ENCODE results near the gene EXOC6B. TPM values are rescaled to one million over a fixed set of nuclear protein-coding genes. Genes with fewer than 3 reads are reported as not detected.

The EXOC6B gene
- polyA plus RNA-seq, 2 of the 4 experiments (the other 2 are of a cell fraction), result 15.5 to 24.7 TPM

DNA sequence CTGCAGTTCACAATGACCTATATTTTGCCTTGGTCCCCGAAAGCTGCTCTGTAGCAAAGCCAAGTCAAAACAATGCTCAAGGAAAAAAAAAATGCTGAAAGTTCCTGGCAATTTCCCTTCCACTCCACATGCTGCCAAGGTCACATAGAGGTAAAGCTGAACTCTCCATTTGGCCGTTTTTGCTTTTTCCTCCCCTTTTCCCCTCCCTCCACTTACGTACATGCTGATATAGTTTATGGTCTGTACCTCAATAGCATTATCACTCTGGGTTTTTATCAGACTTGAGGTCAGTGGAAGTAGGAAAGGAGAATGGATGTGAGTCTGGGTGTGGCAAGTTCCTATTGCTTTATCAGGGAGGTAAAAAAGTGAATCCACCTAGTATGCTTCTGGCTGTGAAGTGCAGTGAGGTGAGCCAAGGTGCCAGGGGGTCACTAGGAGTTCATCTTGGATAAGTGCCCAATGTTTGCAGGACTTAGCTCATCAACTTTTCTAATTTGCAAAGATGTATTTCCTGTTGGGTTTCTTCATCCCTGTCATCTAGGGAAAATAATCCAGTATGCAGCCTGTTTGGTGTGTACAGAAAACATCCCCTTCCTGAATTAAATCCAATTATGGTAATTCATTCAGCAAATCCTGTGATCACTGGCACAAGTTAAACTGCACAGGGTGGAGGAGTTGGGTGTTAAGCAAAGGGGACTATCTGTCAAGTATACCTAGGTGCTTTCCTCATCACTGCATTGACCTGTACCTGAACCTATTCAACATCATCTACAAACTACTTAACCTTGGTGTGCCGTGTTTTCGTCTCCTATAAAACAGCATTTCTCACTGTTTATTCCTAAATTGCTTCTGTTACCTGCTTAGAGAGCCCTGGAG is 553.8 kb downstream of the EXOC6B start (continued):
- TF ChIP-seq RAD21 (conservative IDR thresholded peaks at IDR 0.05 in 1 of 2, IDR thresholded peaks at IDR 0.05 in 1 of 2), result peak in 1 of 2 experiments; percentile 15; a peak in 2 of 5 replicates
- no peak for TF ChIP-seq POLR2A (IDR thresholded peaks at IDR 0.05; ENCODE audit: low read length)
- TF ChIP-seq, protein P1, sequence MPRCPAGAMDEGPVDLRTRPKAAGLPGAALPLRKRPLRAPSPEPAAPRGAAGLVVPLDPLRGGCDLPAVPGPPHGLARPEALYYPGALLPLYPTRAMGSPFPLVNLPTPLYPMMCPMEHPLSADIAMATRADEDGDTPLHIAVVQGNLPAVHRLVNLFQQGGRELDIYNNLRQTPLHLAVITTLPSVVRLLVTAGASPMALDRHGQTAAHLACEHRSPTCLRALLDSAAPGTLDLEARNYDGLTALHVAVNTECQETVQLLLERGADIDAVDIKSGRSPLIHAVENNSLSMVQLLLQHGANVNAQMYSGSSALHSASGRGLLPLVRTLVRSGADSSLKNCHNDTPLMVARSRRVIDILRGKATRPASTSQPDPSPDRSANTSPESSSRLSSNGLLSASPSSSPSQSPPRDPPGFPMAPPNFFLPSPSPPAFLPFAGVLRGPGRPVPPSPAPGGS (IDR thresholded peaks at IDR 0.05), result no peak
- TF ChIP-seq CHD2 (IDR thresholded peaks at IDR 0.05; ENCODE audit: low read length, partially characterized antibody), result no peak

DNA sequence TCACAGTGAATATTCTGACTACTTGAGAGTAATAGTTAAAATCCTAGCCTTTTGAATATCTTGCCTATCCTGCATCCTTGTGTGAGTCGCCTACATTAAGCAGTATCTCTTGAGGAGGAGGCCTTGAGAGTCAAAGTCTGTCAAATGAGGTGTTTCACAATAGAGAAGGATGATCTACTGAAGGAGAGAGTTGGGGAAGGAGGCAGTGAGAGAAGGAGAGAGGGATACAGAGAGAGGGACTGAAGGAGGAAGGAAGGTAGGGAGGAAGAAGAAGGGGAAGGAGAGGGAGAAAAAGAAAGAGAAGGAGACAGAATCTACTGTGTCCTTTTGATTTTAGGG is 554.6 kb downstream of the EXOC6B start:
- ATAC-seq (peak; percentile 14 to 18; a peak in 3 of 6 replicates), FAIRE-seq (no peak), DNase-seq (ENCODE audit: low read depth in 1 of 2, low spot score in 1 of 2) (peak in 1 of 2 experiments; percentile 60)
- H3K4me1 ChIP-seq, result peaks cover 69% of the 10 kb centered on the region
- TF ChIP-seq, protein P2, sequence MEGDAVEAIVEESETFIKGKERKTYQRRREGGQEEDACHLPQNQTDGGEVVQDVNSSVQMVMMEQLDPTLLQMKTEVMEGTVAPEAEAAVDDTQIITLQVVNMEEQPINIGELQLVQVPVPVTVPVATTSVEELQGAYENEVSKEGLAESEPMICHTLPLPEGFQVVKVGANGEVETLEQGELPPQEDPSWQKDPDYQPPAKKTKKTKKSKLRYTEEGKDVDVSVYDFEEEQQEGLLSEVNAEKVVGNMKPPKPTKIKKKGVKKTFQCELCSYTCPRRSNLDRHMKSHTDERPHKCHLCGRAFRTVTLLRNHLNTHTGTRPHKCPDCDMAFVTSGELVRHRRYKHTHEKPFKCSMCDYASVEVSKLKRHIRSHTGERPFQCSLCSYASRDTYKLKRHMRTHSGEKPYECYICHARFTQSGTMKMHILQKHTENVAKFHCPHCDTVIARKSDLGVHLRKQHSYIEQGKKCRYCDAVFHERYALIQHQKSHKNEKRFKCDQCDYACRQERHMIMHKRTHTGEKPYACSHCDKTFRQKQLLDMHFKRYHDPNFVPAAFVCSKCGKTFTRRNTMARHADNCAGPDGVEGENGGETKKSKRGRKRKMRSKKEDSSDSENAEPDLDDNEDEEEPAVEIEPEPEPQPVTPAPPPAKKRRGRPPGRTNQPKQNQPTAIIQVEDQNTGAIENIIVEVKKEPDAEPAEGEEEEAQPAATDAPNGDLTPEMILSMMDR (IDR thresholded peaks at IDR 0.05), result no peak
- TF ChIP-seq HEYL (CRISPR knock-in tag; IDR thresholded peaks at IDR 0.05), result no peak
- no peak for TF ChIP-seq EP300 (IDR thresholded peaks at IDR 0.05)
- no peak for TF ChIP-seq RNF2 (IDR thresholded peaks at IDR 0.05; ENCODE audit: borderline replicate concordance, low read depth)
- 14% methylated on average over 1 of the region's 1 CpG for WGBS (ENCODE audit: missing lambda C conversion rate)
- H3K9me3 ChIP-seq, result no peaks in the 10 kb centered on the region
- H3K27ac ChIP-seq, result peak overlapping the region; percentile 77 to 79
- H3K4me2 ChIP-seq, result peak overlapping the region; percentile 66
- CTCF ChIA-PET, result interaction anchor here (1.3 kb wide), 1 partner anchor 119 kb away, joined by 3 read pairs; no protein-coding TSS in a partner anchor
- POLR2A ChIA-PET, result no interaction called here
- no peak overlapping the region; the same call in 2 of the 3 replicates for H3K4me3 ChIP-seq

DNA sequence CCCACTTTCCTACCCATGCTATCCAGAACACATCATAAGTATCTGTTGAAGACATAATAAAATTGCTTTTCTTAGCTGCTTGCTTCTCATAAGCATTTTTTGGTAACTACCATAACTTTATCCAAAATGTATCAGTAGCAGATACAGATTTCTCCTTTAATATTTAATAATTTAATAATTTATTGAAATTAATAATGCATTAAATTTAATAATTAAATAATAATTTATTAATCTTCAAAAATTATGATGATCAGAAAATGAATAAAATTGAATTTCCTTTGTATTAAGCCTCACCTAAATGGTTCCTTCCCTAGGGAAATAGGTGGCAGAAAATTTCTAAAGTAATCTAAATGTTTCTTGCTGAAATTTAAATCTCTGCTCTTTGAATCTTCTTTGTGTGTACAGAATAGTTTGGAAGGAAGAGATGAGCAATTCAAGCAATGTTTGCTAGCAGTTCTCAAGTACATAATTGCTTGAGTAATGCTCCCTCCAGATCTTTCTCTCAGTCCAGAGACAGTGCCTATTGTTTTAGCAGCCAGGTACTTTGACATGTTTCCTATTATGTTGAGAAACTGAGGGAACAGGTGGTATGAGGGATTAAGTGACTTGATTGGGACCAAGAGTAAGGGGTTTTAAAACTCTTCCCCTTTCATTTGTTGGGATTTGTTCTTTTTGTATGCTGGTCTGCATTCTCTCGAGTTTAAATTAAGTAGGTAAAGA is 555.1 kb downstream of the EXOC6B start:
- whole genome bisulfite sequencing (ENCODE audit: missing lambda C conversion rate), result 44% methylated on average over 1 of the region's 1 CpG
- POLR2A ChIA-PET, result no interaction called here
- peaks cover 64% of the 10 kb centered on the region for H3K4me1 ChIP-seq
- FAIRE-seq, result no peak
- TF ChIP-seq BHLHE40 (IDR thresholded peaks at IDR 0.05; ENCODE audit: low read depth, low read length), result no peak
- ATAC-seq, result no peak
- H3K4me2 ChIP-seq, result peak overlapping the region; percentile 66
- H3K4me3 ChIP-seq, result no peak overlapping the region; the same call in 2 of the 3 replicates
- H3K27ac ChIP-seq, result peak overlapping the region; percentile 77 to 79
- CTCF ChIA-PET, result no interaction called here
- peak in 1 of 2 experiments; percentile 32 for DNase-seq (ENCODE audit: low read depth in 1 of 2, low spot score in 1 of 2)
- H3K9me3 ChIP-seq, result no peaks in the 10 kb centered on the region

DNA sequence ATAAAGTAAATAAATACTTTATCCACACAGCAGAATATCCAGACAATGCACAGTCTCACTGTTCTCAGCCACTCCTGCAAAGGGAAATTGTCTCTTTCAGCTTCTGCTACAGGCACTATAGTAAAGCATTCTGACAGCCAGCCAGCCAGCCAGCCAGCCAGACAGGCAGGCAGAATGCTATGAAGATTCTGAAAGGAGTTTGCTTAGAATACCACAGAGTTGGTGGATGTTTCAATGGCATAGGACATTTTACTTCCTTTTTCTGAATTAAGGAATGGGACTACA is 562.1 kb downstream of the EXOC6B start:
- Histone ChIP-seq H3K4me2 (peak overlapping the region; percentile 52), H3K27ac (peak overlapping the region; percentile 2 to 37; a peak in 4 of 6 replicates), H3K9me3 (no peaks in the 10 kb centered on the region), H3K4me1 (peaks cover 16% of the 10 kb centered on the region), H3K4me3 (no peak overlapping the region)
- ChIA-PET CTCF (no interaction called here), POLR2A (no interaction called here)
- DNase-seq (ENCODE audit: low read depth in 1 of 2, low spot score in 1 of 2) (peak in 1 of 2 experiments; percentile 26), ATAC-seq (peak in 1 of 2 experiments; percentile 74; a peak in 4 of 6 replicates), FAIRE-seq (no peak)
- TF ChIP-seq POLR2A (IDR thresholded peaks at IDR 0.05; ENCODE audit: low read length) (no peak), GATA3 (IDR thresholded peaks at IDR 0.05; ENCODE audit: borderline replicate concordance) (no peak), NPAS2 (CRISPR knock-in tag; IDR thresholded peaks at IDR 0.05; ENCODE audit: borderline replicate concordance) (no peak), CBX2 (IDR thresholded peaks at IDR 0.05; ENCODE audit: borderline replicate concordance, low read depth) (no peak), KDM1A (IDR thresholded peaks at IDR 0.05; ENCODE audit: low read depth) (no peak), POLR2AphosphoS2 (conservative IDR thresholded peaks at IDR 0.05; ENCODE audit: low read length) (no peak), ZC3H11A (IDR thresholded peaks at IDR 0.05) (no peak), ZSCAN20 (CRISPR knock-in tag; IDR thresholded peaks at IDR 0.05) (no peak), RARB (CRISPR knock-in tag; IDR thresholded peaks at IDR 0.05) (no peak), FOXS1 (CRISPR knock-in tag; IDR thresholded peaks at IDR 0.05) (no peak), CHD2 (IDR thresholded peaks at IDR 0.05; ENCODE audit: low read length, partially characterized antibody) (no peak), FOSB (CRISPR knock-in tag; IDR thresholded peaks at IDR 0.05) (no peak), ESRRA (IDR thresholded peaks at IDR 0.05; ENCODE audit: borderline replicate concordance, low read length) (no peak), SREBF2 (IDR thresholded peaks at IDR 0.05) (no peak), RAD21 (conservative IDR thresholded peaks at IDR 0.05 in 1 of 2, IDR thresholded peaks at IDR 0.05 in 1 of 2) (no peak), HEYL (CRISPR knock-in tag; IDR thresholded peaks at IDR 0.05) (no peak), RFX5 (IDR thresholded peaks at IDR 0.05) (no peak), HDAC2 (IDR thresholded peaks at IDR 0.05) (no peak)
- TF ChIP-seq, protein P3, sequence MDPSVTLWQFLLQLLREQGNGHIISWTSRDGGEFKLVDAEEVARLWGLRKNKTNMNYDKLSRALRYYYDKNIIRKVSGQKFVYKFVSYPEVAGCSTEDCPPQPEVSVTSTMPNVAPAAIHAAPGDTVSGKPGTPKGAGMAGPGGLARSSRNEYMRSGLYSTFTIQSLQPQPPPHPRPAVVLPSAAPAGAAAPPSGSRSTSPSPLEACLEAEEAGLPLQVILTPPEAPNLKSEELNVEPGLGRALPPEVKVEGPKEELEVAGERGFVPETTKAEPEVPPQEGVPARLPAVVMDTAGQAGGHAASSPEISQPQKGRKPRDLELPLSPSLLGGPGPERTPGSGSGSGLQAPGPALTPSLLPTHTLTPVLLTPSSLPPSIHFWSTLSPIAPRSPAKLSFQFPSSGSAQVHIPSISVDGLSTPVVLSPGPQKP (IDR thresholded peaks at IDR 0.05; ENCODE audit: low read depth, low read length), result no peak
- TF ChIP-seq, protein P4, sequence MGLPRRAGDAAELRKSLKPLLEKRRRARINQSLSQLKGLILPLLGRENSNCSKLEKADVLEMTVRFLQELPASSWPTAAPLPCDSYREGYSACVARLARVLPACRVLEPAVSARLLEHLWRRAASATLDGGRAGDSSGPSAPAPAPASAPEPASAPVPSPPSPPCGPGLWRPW (IDR thresholded peaks at IDR 0.05), result no peak
